ENCODE measurements around the gene BIRC7.

Gene BIRC7

DNA sequence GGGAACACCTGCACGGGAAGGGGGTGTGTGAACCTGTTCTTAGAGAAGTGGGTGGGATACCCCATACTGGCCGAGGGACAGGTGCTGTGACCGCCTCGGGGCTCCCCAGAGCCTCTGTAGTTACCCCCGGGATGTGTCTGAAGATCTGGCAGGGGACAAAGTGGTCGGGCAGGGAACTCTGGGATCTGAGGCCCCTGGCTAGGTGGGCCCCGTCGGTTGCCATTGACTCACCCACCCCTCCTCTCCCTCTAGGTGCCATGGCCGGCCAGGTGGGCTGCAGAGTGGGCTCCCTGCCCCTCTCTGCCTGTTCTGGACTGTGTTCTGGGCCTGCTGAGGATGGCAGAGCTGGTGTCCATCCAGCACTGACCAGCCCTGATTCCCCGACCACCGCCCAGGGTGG, 4.3 kb downstream of the BIRC7 start:
- TF ChIP-seq, protein P1, sequence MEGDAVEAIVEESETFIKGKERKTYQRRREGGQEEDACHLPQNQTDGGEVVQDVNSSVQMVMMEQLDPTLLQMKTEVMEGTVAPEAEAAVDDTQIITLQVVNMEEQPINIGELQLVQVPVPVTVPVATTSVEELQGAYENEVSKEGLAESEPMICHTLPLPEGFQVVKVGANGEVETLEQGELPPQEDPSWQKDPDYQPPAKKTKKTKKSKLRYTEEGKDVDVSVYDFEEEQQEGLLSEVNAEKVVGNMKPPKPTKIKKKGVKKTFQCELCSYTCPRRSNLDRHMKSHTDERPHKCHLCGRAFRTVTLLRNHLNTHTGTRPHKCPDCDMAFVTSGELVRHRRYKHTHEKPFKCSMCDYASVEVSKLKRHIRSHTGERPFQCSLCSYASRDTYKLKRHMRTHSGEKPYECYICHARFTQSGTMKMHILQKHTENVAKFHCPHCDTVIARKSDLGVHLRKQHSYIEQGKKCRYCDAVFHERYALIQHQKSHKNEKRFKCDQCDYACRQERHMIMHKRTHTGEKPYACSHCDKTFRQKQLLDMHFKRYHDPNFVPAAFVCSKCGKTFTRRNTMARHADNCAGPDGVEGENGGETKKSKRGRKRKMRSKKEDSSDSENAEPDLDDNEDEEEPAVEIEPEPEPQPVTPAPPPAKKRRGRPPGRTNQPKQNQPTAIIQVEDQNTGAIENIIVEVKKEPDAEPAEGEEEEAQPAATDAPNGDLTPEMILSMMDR (conservative IDR thresholded peaks at IDR 0.05; ENCODE audit: low read length) = no peak
- DNase-seq (ENCODE audit: low read depth) = no peak

DNA sequence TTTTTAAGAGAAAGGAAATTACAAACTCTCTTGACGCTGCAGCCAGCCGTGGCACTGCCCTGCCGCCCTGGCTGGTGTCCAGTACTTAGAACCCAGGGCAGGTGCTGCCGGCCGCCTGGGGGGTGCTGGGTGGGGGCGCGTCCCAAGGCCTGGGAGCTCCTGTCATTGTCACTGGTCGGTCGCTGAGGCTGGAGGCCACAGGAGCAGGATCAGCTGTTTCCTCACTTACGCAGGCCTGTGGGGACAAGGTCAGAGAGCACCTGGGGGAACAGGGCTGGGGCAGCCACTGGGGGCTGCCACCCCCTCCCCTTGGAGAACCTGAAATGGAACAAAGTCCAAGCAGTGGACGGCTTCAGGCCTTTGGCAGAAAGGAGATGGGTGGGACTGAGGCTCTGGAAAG, 5.6 kb downstream of the BIRC7 start:
- TF ChIP-seq, protein P1 (conservative IDR thresholded peaks at IDR 0.05; ENCODE audit: low read length) = no peak
- DNase-seq (ENCODE audit: low read depth) = no peak
- no peak overlapping the region for H3K4me3 ChIP-seq (ENCODE audit: low read length)

More for the DNA sequence above, 4.3 kb downstream of the BIRC7 start:
- H3K4me3 ChIP-seq (ENCODE audit: low read length) = no peak overlapping the region

DNA sequence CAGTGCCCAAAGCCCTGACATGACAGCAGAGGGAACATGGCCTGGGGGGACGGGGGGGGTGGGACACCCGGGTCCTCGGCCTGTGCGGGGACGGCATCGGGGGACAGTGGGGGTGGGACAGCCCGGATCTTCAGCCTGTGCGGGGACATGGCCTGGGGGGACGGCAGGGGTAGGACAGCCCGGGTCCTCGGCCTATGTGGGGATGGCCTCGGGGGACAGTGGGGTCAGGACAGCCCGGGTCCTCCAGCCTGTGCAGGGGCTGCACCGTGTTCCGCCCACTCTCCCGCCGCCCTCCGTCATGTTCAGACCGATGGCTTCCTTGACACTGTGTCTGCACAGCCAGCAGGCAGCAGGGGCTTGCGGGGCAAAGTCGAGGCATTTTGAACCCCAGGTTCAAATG, 7.0 kb downstream of the BIRC7 start:
- DNase-seq (ENCODE audit: low read depth) = no peak
- TF ChIP-seq, protein P1 (conservative IDR thresholded peaks at IDR 0.05; ENCODE audit: low read length) = no peak
- no peak overlapping the region for H3K4me3 ChIP-seq (ENCODE audit: low read length)

DNA sequence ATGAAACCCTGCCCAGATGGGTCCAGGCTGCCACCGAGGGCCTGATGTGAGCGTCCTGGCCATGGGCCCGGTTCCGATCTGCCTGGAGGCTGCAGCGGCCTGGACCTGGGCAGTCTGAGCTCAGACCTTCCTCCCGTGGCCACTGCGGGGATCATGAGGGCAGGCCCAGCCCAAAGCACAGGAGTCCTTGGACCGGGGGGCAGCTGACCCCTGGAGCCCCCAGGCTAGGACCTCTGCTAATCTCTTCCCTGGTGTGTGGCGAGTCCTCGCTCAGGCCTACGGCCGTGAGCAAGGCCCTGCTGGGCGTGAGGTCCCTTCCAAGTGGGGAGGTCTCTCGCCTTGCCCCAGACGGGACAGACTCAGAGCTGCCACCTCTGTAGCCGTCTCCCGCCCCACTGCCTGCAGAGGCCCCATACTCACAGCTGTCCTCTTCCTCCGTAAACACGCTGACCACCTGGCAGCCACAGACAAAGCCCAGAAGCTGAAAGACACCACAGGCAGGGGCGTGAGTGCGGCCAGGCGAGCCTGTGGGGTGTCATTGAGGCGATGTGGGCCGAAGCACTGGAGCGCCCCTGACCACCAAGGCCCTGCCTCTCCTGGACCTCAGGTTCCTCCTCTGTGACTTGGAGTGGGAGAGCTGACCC, 8.0 kb downstream of the BIRC7 start:
- TF ChIP-seq, protein P1 (conservative IDR thresholded peaks at IDR 0.05; ENCODE audit: low read length) = no peak
- no peak overlapping the region for H3K4me3 ChIP-seq (ENCODE audit: low read length)
- no peak for DNase-seq (ENCODE audit: low read depth)

DNA sequence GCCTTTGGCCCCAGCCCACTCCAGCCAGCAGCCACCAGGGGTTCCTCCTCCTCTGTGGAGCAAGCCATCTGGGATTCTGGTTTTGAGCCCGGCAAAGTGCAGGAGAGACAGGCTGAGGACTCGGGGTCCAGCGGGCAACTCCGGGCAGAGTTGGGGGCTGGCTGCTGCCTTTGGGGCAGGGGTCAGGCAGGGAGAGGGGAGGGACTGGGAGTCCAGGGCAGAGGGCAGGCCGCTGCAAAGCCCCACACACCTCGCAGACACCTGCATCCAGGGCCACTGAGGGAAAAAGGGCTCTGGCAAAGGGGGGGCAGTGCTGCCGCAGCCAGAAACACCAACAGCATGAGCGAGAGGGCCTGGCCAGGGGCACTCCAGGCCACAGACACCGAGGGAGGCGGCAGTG, 8.8 kb downstream of the BIRC7 start:
- TF ChIP-seq, protein P1 (conservative IDR thresholded peaks at IDR 0.05; ENCODE audit: low read length) = no peak
- no peak overlapping the region for H3K4me3 ChIP-seq (ENCODE audit: low read length)
- DNase-seq (ENCODE audit: low read depth) = no peak

DNA sequence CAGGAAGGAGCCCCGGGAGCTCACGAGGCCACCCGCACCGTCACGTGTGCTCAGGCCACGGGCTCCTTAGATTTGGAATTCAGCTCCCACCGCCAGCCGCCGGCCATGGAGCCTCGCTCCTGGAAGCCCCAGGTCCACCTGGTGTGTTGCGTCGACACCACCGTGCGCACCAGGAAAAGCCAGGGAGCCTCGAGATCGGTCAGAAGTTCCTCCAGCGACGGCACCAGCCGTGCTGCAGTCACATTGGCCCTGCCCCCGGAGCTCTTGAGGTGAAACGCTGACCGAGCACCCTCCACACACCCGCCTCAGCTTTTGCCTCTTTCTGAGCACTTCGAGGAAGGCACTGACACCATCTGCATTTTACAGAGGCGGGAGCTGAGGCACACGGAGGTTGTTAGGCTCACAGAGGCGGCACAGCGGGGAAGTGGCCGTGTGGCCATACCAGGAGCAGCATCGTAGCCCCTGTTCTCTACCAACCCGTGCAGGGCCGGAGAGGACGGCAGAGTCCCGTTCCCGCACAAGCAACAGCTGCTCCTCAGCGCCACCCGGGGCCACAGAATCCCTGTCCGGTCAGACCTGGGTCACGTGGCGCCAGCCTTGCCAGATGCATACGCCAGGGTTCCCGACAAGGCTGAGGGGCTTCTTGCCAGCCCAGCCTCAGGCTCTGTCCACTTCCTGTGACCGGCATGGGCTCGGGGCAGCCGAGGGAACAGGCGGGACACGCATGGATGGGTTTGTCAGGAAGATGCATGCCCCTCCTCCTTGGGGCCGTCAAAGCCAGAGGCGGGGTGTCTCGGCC, 11.0 kb downstream of the BIRC7 start:
- DNase-seq (ENCODE audit: low read depth) = no peak
- TF ChIP-seq, protein P1 (conservative IDR thresholded peaks at IDR 0.05; ENCODE audit: low read length) = no peak
- H3K4me3 ChIP-seq (ENCODE audit: low read length) = no peak overlapping the region
